SK-N-SH (cell line): Measurements from ENCODE around the gene PLCL2. TPM values are rescaled to one million over a fixed set of nuclear protein-coding genes. Genes with fewer than 3 reads are reported as not detected.

Source experiments
- CTCF ChIA-PET: fragments of 300-600, 350-600 bp; formaldehyde crosslinking; extraction: SDS; loops from one replicate; lab custom pipeline; 2021; lab: Yijun Ruan, JAX
- POLR2A ChIA-PET: fragments of 350-600 bp; sonication (Branson Sonifier 250); formaldehyde crosslinking; extraction: SDS; loops from one replicate; lab custom pipeline; 2020; ENCODE audit warnings: antibody characterized with exemption, inconsistent platforms; lab: Yijun Ruan, JAX
- DNase-seq: peaks from one replicate; pipeline ENCODE4 v3.0.0; 2012
- H2AFZ ChIP-seq: fragments of 200-600 bp; sonication (generic); 2 replicates; pipeline ENCODE4 v1.8.1; 2016; ENCODE audit warnings: antibody characterized with exemption, mild to moderate bottlenecking, low read depth
- H3F3A ChIP-seq: fragments of 200-600 bp; sonication (generic); replicated peaks from 2 replicates; pipeline ENCODE3; 2016; ENCODE audit warnings: antibody characterized with exemption, mild to moderate bottlenecking; ENCODE audit not compliant: insufficient read depth
- H3K27ac ChIP-seq, 2 experiments: fragments of 200-500 bp in 1 of 2; fragments of 200-600 bp in 1 of 2; sonication (Bioruptor generic) in 1 of 2; sonication (generic), shearing (Covaris generic) in 1 of 2; 2 replicates each; pipeline versions ENCODE4 v1.5.1 to v1.6.1; 2014 to 2016; ENCODE audit warnings: low read depth in 2 of 2, inconsistent platforms in 1 of 2, low read length in 1 of 2, mild to moderate bottlenecking in 1 of 2, mixed read lengths in 1 of 2
- H3K27me3 ChIP-seq: fragments of 200-600 bp; sonication (generic), shearing (Covaris generic); 2 replicates; pipeline ENCODE4 v1.6.1; 2016; ENCODE audit warnings: mixed run types; ENCODE audit not compliant: insufficient read depth
- H3K36me3 ChIP-seq, 2 experiments: fragments of 200-500 bp in 1 of 2; fragments of 200-600 bp in 1 of 2; sonication (Bioruptor generic) in 1 of 2; sonication (generic) in 1 of 2; replicated peaks in 1 of 2; 2 replicates each; pipeline versions ENCODE3 to v1.5.1; 2014 to 2016; ENCODE audit warnings: low read length in 1 of 2, mild to moderate bottlenecking in 1 of 2; ENCODE audit not compliant: insufficient read depth in 2 of 2, control insufficient read depth in 1 of 2
- H3K4me1 ChIP-seq, 2 experiments: fragments of 200-500 bp in 1 of 2; fragments of 200-600 bp in 1 of 2; sonication (Bioruptor generic) in 1 of 2; sonication (generic), shearing (Covaris generic) in 1 of 2; 2 replicates each; pipeline versions ENCODE4 v1.5.1 to v1.6.1; 2014 to 2016; ENCODE audit warnings: low read depth in 1 of 2, low read length in 1 of 2, mixed run types in 1 of 2; ENCODE audit not compliant: insufficient read depth in 2 of 2, control insufficient read depth in 1 of 2
- H3K4me2 ChIP-seq: fragments of 200-600 bp; sonication (generic), shearing (Covaris generic); 2 replicates; pipeline ENCODE4 v1.6.1; 2017; ENCODE audit warnings: mixed run types
- H3K4me3 ChIP-seq, 2 experiments: fragments of 200-500 bp in 1 of 2; fragments of 200-600 bp in 1 of 2; sonication (Bioruptor generic) in 1 of 2; sonication (generic), shearing (Covaris generic) in 1 of 2; 2 replicates each; pipeline versions ENCODE4 v1.5.1 to v1.8.1; 2014 to 2016; ENCODE audit warnings: low read depth in 2 of 2, inconsistent platforms in 1 of 2, low read length in 1 of 2, mild to moderate bottlenecking in 1 of 2, mixed read lengths in 1 of 2, moderate library complexity in 1 of 2
- H3K79me2 ChIP-seq: fragments of 200-600 bp; sonication (generic); 2 replicates; pipeline ENCODE4 v1.8.1; 2017; ENCODE audit warnings: mild to moderate bottlenecking; ENCODE audit not compliant: insufficient read depth
- H3K9ac ChIP-seq: fragments of 200-600 bp; sonication (generic); 2 replicates; pipeline ENCODE4 v1.6.1; 2017; ENCODE audit warnings: mixed run types
- H3K9me2 ChIP-seq: fragments of 200-600 bp; sonication (generic); 2 replicates; pipeline ENCODE4 v1.6.1; 2017; ENCODE audit warnings: mixed run types
- H3K9me3 ChIP-seq: fragments of 200-600 bp; sonication (generic); 2 replicates; pipeline ENCODE4 v1.6.1; 2017; ENCODE audit warnings: mixed run types, mild to moderate bottlenecking, moderate library complexity
- H4K20me1 ChIP-seq: fragments of 200-600 bp; sonication (generic); 2 replicates; pipeline ENCODE4 v1.6.1; 2017; ENCODE audit warnings: mild to moderate bottlenecking, mixed run types; ENCODE audit not compliant: insufficient read depth
- ELF1 ChIP-seq: IDR thresholded peaks from 2 replicates; pipeline ENCODE4 v1.4.0; 2012
- EP300 ChIP-seq, 2 experiments: IDR thresholded peaks; 2 replicates each; pipeline versions ENCODE4 v1.4.0 to v1.6.1; 2012; ENCODE audit warnings: borderline replicate concordance in 1 of 2, low read depth in 1 of 2, low read length in 1 of 2
- FOSL2 ChIP-seq: IDR thresholded peaks from 2 replicates; pipeline ENCODE4 v1.4.0; 2012; ENCODE audit warnings: low read depth, mild to moderate bottlenecking, moderate library complexity, borderline replicate concordance
- FOXM1 ChIP-seq: IDR thresholded peaks from 2 replicates; pipeline ENCODE4 v1.4.0; 2012; ENCODE audit warnings: low read depth, mild to moderate bottlenecking
- GATA2 ChIP-seq: sonication (generic); formaldehyde crosslinking; IDR thresholded peaks from 2 replicates; pipeline ENCODE4 v1.5.0; 2020; ENCODE audit warnings: mild to moderate bottlenecking, missing genetic modification reagents
- MEF2A ChIP-seq: IDR thresholded peaks from 2 replicates; pipeline ENCODE4 v1.4.0; 2012; ENCODE audit warnings: low read depth, borderline replicate concordance
- MXI1 ChIP-seq: IDR thresholded peaks from 2 replicates; pipeline ENCODE4 v1.6.1; 2012; ENCODE audit warnings: mild to moderate bottlenecking, low read depth, low read length, improper control_type of control experiment
- RFX5 ChIP-seq: IDR thresholded peaks from 2 replicates; pipeline ENCODE4 v1.6.1; 2012; ENCODE audit warnings: mild to moderate bottlenecking, improper control_type of control experiment, low read length
- SMC3 ChIP-seq: IDR thresholded peaks from 2 replicates; pipeline ENCODE4 v1.6.1; 2012; ENCODE audit warnings: low read depth, low read length, improper control_type of control experiment
- TAF1 ChIP-seq: IDR thresholded peaks from 2 replicates; pipeline ENCODE4 v1.6.1; 2012; ENCODE audit warnings: low read depth, mild to moderate bottlenecking, low read length, moderate library complexity, borderline replicate concordance
- WGBS: methylation state at CpG from one replicate; pipeline ENCODE4 v1.1.6; 2017; ENCODE audit warnings: low lambda C conversion rate; 5-methylcytosine and 5-hydroxymethylcytosine counted together
- polyA plus RNA-seq, 3 experiments: library from polyadenylated mRNA; depleted of rRNA; stranded (reverse); fragments of >200 nt; gene quantifications; 2 replicates each; pipeline ENCODE4 v1.2.3, GENCODE V29; 2012
- TF ChIP-seq, protein P1 (sequence below): IDR thresholded peaks from 2 replicates; pipeline ENCODE4 v1.6.1; 2012; ENCODE audit warnings: mild to moderate bottlenecking, low read depth, low read length, moderate library complexity
- TF ChIP-seq, protein P2 (sequence below): fragments of 150-350 bp; IDR thresholded peaks from 2 replicates; pipeline ENCODE4 v1.6.1; 2016; ENCODE audit warnings: mild to moderate bottlenecking, low read depth, low read length
- TF ChIP-seq, protein P3 (sequence below): IDR thresholded peaks from 2 replicates; pipeline ENCODE4; 2012
- TF ChIP-seq, protein P4 (sequence below): IDR thresholded peaks from 2 replicates; pipeline ENCODE4 v1.4.0; 2012; ENCODE audit warnings: low read depth, borderline replicate concordance

PLCL2 gene
- polyA plus RNA-seq, 1 of the 3 experiments (the other 2 are of a cell fraction), result 0.85 TPM

DNA sequence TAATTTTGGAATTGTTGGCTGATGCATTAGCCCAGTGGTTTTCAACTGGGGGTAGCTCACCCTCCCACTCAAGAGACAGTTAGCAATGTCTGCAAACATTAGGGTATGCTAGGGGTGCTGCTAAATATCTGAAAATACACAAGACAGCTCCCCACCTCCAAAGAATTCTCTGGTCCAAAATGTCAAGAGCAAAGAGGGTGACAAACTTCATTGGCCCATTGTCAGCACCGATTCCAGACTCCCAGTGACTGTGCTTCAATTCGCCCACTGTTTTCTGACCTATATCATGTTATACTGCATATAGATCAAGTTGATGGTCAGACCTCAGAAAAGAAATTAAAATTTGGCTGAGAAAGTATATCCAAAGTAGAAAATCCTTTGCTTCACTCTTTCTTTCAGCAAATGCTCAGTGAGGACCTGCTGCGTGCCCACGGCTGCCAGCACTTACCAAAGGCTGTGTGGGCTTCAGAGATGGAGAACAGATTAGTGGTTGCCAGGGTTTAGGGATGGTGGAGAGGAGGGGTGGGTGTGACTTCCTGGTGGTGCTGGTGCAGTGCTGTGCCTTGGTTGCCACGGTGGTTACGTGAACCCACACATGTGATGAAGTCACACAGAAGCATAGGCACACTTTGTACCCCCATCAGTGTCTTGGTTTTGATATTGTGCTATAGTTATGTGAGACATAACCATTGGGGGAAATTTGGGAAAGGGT, 204.0 kb downstream of the PLCL2 start:
- DNase-seq, result no peak
- WGBS, result 96% methylated on average over 6 of the region's 6 CpGs

More for the DNA sequence above, 204.0 kb downstream of the PLCL2 start:
- no peaks in the 10 kb centered on the region for H3K27me3 ChIP-seq
- POLR2A ChIA-PET, result no interaction called here
- H2AFZ ChIP-seq, result no peak overlapping the region
- H3K36me3 ChIP-seq, result no peaks in the 10 kb centered on the region
- H3K4me2 ChIP-seq, result no peak overlapping the region
- CTCF ChIA-PET, result no interaction called here
- H3K9ac ChIP-seq, result no peak overlapping the region
- H3K79me2 ChIP-seq, result no peaks in the 10 kb centered on the region
- TF ChIP-seq TAF1 (no peak), FOSL2 (no peak), FOXM1 (no peak), EP300 (IDR thresholded peaks at IDR 0.05; ENCODE audit: borderline replicate concordance in 1 of 2, low read depth in 1 of 2, low read length in 1 of 2) (no peak), GATA2 (no peak), MEF2A (no peak), ELF1 (no peak), SMC3 (no peak), RFX5 (no peak), MXI1 (no peak)
- TF ChIP-seq, protein P1, sequence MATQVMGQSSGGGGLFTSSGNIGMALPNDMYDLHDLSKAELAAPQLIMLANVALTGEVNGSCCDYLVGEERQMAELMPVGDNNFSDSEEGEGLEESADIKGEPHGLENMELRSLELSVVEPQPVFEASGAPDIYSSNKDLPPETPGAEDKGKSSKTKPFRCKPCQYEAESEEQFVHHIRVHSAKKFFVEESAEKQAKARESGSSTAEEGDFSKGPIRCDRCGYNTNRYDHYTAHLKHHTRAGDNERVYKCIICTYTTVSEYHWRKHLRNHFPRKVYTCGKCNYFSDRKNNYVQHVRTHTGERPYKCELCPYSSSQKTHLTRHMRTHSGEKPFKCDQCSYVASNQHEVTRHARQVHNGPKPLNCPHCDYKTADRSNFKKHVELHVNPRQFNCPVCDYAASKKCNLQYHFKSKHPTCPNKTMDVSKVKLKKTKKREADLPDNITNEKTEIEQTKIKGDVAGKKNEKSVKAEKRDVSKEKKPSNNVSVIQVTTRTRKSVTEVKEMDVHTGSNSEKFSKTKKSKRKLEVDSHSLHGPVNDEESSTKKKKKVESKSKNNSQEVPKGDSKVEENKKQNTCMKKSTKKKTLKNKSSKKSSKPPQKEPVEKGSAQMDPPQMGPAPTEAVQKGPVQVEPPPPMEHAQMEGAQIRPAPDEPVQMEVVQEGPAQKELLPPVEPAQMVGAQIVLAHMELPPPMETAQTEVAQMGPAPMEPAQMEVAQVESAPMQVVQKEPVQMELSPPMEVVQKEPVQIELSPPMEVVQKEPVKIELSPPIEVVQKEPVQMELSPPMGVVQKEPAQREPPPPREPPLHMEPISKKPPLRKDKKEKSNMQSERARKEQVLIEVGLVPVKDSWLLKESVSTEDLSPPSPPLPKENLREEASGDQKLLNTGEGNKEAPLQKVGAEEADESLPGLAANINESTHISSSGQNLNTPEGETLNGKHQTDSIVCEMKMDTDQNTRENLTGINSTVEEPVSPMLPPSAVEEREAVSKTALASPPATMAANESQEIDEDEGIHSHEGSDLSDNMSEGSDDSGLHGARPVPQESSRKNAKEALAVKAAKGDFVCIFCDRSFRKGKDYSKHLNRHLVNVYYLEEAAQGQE, result no peak
- TF ChIP-seq, protein P2, sequence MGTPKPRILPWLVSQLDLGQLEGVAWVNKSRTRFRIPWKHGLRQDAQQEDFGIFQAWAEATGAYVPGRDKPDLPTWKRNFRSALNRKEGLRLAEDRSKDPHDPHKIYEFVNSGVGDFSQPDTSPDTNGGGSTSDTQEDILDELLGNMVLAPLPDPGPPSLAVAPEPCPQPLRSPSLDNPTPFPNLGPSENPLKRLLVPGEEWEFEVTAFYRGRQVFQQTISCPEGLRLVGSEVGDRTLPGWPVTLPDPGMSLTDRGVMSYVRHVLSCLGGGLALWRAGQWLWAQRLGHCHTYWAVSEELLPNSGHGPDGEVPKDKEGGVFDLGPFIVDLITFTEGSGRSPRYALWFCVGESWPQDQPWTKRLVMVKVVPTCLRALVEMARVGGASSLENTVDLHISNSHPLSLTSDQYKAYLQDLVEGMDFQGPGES, result no peak
- TF ChIP-seq, protein P3, sequence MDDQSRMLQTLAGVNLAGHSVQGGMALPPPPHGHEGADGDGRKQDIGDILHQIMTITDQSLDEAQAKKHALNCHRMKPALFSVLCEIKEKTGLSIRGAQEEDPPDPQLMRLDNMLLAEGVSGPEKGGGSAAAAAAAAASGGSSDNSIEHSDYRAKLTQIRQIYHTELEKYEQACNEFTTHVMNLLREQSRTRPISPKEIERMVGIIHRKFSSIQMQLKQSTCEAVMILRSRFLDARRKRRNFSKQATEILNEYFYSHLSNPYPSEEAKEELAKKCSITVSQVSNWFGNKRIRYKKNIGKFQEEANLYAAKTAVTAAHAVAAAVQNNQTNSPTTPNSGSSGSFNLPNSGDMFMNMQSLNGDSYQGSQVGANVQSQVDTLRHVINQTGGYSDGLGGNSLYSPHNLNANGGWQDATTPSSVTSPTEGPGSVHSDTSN, result no peak
- TF ChIP-seq, protein P4, sequence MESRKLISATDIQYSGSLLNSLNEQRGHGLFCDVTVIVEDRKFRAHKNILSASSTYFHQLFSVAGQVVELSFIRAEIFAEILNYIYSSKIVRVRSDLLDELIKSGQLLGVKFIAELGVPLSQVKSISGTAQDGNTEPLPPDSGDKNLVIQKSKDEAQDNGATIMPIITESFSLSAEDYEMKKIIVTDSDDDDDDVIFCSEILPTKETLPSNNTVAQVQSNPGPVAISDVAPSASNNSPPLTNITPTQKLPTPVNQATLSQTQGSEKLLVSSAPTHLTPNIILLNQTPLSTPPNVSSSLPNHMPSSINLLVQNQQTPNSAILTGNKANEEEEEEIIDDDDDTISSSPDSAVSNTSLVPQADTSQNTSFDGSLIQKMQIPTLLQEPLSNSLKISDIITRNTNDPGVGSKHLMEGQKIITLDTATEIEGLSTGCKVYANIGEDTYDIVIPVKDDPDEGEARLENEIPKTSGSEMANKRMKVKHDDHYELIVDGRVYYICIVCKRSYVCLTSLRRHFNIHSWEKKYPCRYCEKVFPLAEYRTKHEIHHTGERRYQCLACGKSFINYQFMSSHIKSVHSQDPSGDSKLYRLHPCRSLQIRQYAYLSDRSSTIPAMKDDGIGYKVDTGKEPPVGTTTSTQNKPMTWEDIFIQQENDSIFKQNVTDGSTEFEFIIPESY, result no peak
- TF ChIP-seq, all 33 proteins: peak for 0
- no peaks in the 10 kb centered on the region for H3K9me2 ChIP-seq
- no peak overlapping the region for H3K27ac ChIP-seq
- H4K20me1 ChIP-seq, result no peaks in the 10 kb centered on the region
- H3F3A ChIP-seq, result no peaks in the 10 kb centered on the region
- no peaks in the 10 kb centered on the region for H3K9me3 ChIP-seq
- H3K4me3 ChIP-seq, result no peak overlapping the region
- H3K4me1 ChIP-seq, result peaks cover 0 to 6% of the 10 kb centered on the region in 2 experiments; a peak in 2 of 4 replicates
